ENCODE measurements around the gene MAGEF1. TPM values are rescaled to one million over a fixed set of nuclear protein-coding genes. Genes with fewer than 3 reads are reported as not detected.

The MAGEF1 gene
- total and polyA plus RNA-seq, 2 of the 8 experiments (the other 6 are each of a cell fraction or from before 2014, with no cell fraction given), result 26.5 to 56.7 TPM

- H2BK15ac ChIP-seq (ENCODE audit: low read length), result no peak overlapping the region
- peak overlapping the region; percentile 63; the same call in 1 of the 2 replicates for H2BK5ac ChIP-seq (ENCODE audit: low read depth, low read length)
- H3K4me3 ChIP-seq (ENCODE audit: extremely low read depth in 1 of 4, insufficient read depth in 2 of 4, low read depth in 3 of 4, low read length in 4 of 4), result peak overlapping the region in 3 of 4 experiments; percentile 10 to 40 (median 19); a peak in 4 of 8 replicates
- no peak overlapping the region for H3K14ac ChIP-seq (ENCODE audit: insufficient read length)
- TF ChIP-seq CTBP2 (IDR thresholded peaks at IDR 0.05; ENCODE audit: borderline replicate concordance, insufficient read depth, insufficient read length, low read length) (no peak), MAX (IDR thresholded peaks at IDR 0.05) (peak; percentile 43; the same call in 1 of the 2 replicates), SIN3A (conservative IDR thresholded peaks at IDR 0.05 in 1 of 2, IDR thresholded peaks at IDR 0.05 in 1 of 2; ENCODE audit: low read depth in 1 of 2, low read length in 2 of 2) (peak; percentile 55 to 79; a peak in 1 of 4 replicates), KDM4A (IDR thresholded peaks at IDR 0.05; ENCODE audit: low read depth, low read length, severe bottlenecking) (peak; percentile 34), POLR2A (IDR thresholded peaks at IDR 0.05; ENCODE audit: control extremely low read depth in 1 of 2, low read depth in 2 of 2, low read length in 2 of 2) (peak in 1 of 2 experiments; percentile 24; a peak in 1 of 3 replicates), CREB1 (IDR thresholded peaks at IDR 0.05) (no peak), ASH2L (IDR thresholded peaks at IDR 0.05; ENCODE audit: low read length) (peak; percentile 55)
- ChIA-PET CTCF (ENCODE audit: partially characterized antibody) (interaction anchor here (0.6 to 2.6 kb wide), 7 partner anchors 9 to 326 kb away, joined by 3 to 7 read pairs (median 5); no protein-coding TSS in a partner anchor), POLR2A (ENCODE audit: partially characterized antibody) (interaction anchor here (0.9 to 3.6 kb wide), 3 partner anchors 15 to 33 kb away, joined by 3 to 16 read pairs (median 4); partner anchors contain the start of gene MAGEF1)
- 28% methylated on average over 24 of the region's 24 CpGs; no CpG with 5 or more reads in 1 of the 2 experiments for WGBS, 2 experiments (ENCODE audit: extremely low coverage in 1 of 2, insufficient coverage in 1 of 2, insufficient read length in 1 of 2, insufficient replicate concordance in 2 of 2, low coverage in 1 of 2, low lambda C conversion rate in 2 of 2, missing lambda C conversion rate in 1 of 2)
- H4K5ac ChIP-seq (ENCODE audit: insufficient read length, low read depth, low read length), result peak overlapping the region; percentile 24
- peak overlapping the region; percentile 86; the same call in 1 of the 2 replicates for H2BK12ac ChIP-seq (ENCODE audit: low read depth, low read length)
- no peaks in the 10 kb centered on the region for H3K79me1 ChIP-seq (ENCODE audit: low read depth, low read length)
- peaks cover 3 to 4% of the 10 kb centered on the region in 2 experiments; a peak in 3 of 4 replicates for H3K9me3 ChIP-seq (ENCODE audit: insufficient read depth in 2 of 2, low read depth in 1 of 2, low read length in 1 of 2)
- no peaks in the 10 kb centered on the region for H3K36me3 ChIP-seq (ENCODE audit: control insufficient read depth in 2 of 4, insufficient read depth in 4 of 4, low read length in 3 of 4)
- peak overlapping the region; percentile 93 for H2BK20ac ChIP-seq (ENCODE audit: low read length)
- H3K18ac ChIP-seq (ENCODE audit: extremely low read depth, low read length), result peak overlapping the region; percentile 62
- H3K79me2 ChIP-seq (ENCODE audit: control insufficient read depth in 1 of 2, insufficient read depth in 2 of 2, low read length in 2 of 2), result no peaks in the 10 kb centered on the region
- peaks cover 0 to 13% (median 9%) of the 10 kb centered on the region in 4 experiments; a peak in 6 of 7 replicates for H3K4me1 ChIP-seq (replicated peaks in 1 of 4; ENCODE audit: control insufficient read depth in 3 of 4, insufficient read depth in 4 of 4, low read length in 3 of 4)
- no peak overlapping the region for H3K23ac ChIP-seq (ENCODE audit: insufficient read length)
- H3K27me3 ChIP-seq (replicated peaks in 1 of 4; ENCODE audit: control insufficient read depth in 3 of 4, extremely low read depth in 1 of 4, insufficient read depth in 3 of 4, low read length in 3 of 4), result 0 out of 7 replicates have a peak, but pooled peaks cover 0 to 4% (median 0%) of the 10 kb centered on the region in 4 experiments
- peak overlapping the region; percentile 40 for H4K91ac ChIP-seq (replicated peaks; ENCODE audit: insufficient read length, low read length)
- no peak overlapping the region for H3K56ac ChIP-seq (replicated peaks; ENCODE audit: insufficient read length, low read depth, low read length)
- H3K27ac ChIP-seq (ENCODE audit: low read depth, low read length), result no peak overlapping the region
- H3K9ac ChIP-seq (replicated peaks in 1 of 4; ENCODE audit: extremely low read depth in 1 of 4, low read depth in 3 of 4, low read length in 3 of 4), result peak overlapping the region in 1 of 4 experiments; percentile 34; a peak in 2 of 7 replicates
- peaks cover 2% of the 10 kb centered on the region; the same call in 1 of the 2 replicates for H3K23me2 ChIP-seq (ENCODE audit: low read depth, low read length)
- H2AK5ac ChIP-seq (ENCODE audit: low read depth, low read length), result no peak overlapping the region
- no peaks in the 10 kb centered on the region for H4K20me1 ChIP-seq (replicated peaks in 1 of 2; ENCODE audit: control insufficient read depth in 1 of 2, insufficient read depth in 2 of 2, low read length in 2 of 2)
- peak overlapping the region; percentile 81 for H2BK120ac ChIP-seq (replicated peaks; ENCODE audit: low read depth, low read length)
- DNase-seq (ENCODE audit: low read depth in 1 of 2, low spot score in 2 of 2) (peak in 1 of 2 experiments; percentile 74), FAIRE-seq (no peak)
- H3K4me2 ChIP-seq (ENCODE audit: insufficient read depth in 1 of 2, low read depth in 2 of 2, low read length in 2 of 2), result peak overlapping the region; percentile 71 to 85
- H4K8ac ChIP-seq (ENCODE audit: extremely low read depth, insufficient read depth, low read length), result peak overlapping the region; percentile 41
- peak overlapping the region; percentile 97 for H2AFZ ChIP-seq (ENCODE audit: low read length)
- H3K4ac ChIP-seq (replicated peaks; ENCODE audit: insufficient read length, low read depth, low read length), result no peak overlapping the region
These were observed 32.6 kb downstream of the MAGEF1 start for GRCh38 chr3:184679056-184679816.
